C4-2B (cell line): Measurements from ENCODE around the gene STK35.

Experiments
- H3K27ac ChIP-seq: fragments of 450-650 bp; 2 replicates; pipeline ENCODE4 v1.5.1; 2017
- CTCF ChIP-seq: fragments of 450-650 bp; conservative IDR thresholded peaks from 2 replicates; pipeline ENCODE4 v1.5.1; 2017; ENCODE audit warnings: mild to moderate bottlenecking
- ZFX ChIP-seq: fragments of 450-650 bp; IDR thresholded peaks from 2 replicates; pipeline ENCODE4 v1.6.1; 2017

STK35 gene

GRCh38 chr20:2108498-2108897 is 6.9 kb downstream of the STK35 start:
- H3K27ac ChIP-seq = no peak overlapping the region
- no peak for TF ChIP-seq CTCF
- no peak for TF ChIP-seq ZFX

GRCh38 chr20:2108987-2109386 is 7.4 kb downstream of the STK35 start:
- TF ChIP-seq ZFX (no peak), CTCF (no peak)
- no peak overlapping the region for H3K27ac ChIP-seq

GRCh38 chr20:2109425-2110210 is 8.0 kb downstream of the STK35 start:
- no peak overlapping the region for H3K27ac ChIP-seq
- TF ChIP-seq ZFX (no peak), CTCF (no peak)

- no peak for TF ChIP-seq ZFX
- no peak for TF ChIP-seq CTCF
- H3K27ac ChIP-seq = no peak overlapping the region
Observed at GRCh38 chr20:2112910-2113309, 11.3 kb downstream of the STK35 start.

GRCh38 chr20:2114127-2114959 is 12.7 kb downstream of the STK35 start:
- TF ChIP-seq CTCF (no peak), ZFX (no peak)
- H3K27ac ChIP-seq = no peak overlapping the region

- no peak overlapping the region for H3K27ac ChIP-seq
- TF ChIP-seq ZFX = no peak
- no peak for TF ChIP-seq CTCF
Observed at GRCh38 chr20:2114990-2115681, 13.5 kb downstream of the STK35 start.
